ENCODE measurements around the gene CCL11.

CCL11 gene

DNA sequence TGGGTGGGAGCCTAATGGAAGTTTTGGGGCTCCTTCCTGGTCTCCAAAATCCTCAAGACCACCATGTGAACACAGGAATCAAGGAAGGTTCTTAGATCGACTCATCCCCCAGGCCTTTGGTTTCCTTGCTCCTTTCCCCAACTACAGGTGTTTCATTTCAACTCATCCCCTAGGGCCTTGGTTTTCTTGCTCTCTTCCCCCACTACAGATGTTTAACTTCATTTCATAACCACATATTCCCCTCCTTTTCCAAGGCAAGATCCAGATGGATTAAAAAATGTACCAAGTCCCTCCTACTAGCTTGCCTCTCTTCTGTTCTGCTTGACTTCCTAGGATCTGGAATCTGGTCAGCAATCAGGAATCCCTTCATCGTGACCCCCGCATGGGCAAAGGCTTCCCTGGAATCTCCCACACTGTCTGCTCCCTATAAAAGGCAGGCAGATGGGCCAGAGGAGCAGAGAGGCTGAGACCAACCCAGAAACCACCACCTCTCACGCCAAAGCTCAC is at the start of gene CCL11:
CCL11 (plus strand) TSS at position 457 of the 507 bp plus-strand sequence. CDS start 67 bp downstream, outside the sequence.
- H3K4me3 ChIP-seq (ENCODE audit: low read depth, low read length) = no peak within 1 kb of the TSS
- in situ Hi-C loops (cut with HindIII; ENCODE audit: low pct_ligation_motif_present, low sequenced_read_pairs) = no loop called here
- no peaks in the 10 kb centered on the region for H3K36me3 ChIP-seq (replicated peaks)
- DNase-seq = no peak
- H3K27me3 ChIP-seq (replicated peaks) = no peaks in the 10 kb centered on the region
- TF ChIP-seq, protein P1, sequence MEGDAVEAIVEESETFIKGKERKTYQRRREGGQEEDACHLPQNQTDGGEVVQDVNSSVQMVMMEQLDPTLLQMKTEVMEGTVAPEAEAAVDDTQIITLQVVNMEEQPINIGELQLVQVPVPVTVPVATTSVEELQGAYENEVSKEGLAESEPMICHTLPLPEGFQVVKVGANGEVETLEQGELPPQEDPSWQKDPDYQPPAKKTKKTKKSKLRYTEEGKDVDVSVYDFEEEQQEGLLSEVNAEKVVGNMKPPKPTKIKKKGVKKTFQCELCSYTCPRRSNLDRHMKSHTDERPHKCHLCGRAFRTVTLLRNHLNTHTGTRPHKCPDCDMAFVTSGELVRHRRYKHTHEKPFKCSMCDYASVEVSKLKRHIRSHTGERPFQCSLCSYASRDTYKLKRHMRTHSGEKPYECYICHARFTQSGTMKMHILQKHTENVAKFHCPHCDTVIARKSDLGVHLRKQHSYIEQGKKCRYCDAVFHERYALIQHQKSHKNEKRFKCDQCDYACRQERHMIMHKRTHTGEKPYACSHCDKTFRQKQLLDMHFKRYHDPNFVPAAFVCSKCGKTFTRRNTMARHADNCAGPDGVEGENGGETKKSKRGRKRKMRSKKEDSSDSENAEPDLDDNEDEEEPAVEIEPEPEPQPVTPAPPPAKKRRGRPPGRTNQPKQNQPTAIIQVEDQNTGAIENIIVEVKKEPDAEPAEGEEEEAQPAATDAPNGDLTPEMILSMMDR (IDR thresholded peaks at IDR 0.05; ENCODE audit: low read depth, low read length, missing control alignments) = no peak
- H3K27ac ChIP-seq = no peak within 1 kb of the TSS

DNA sequence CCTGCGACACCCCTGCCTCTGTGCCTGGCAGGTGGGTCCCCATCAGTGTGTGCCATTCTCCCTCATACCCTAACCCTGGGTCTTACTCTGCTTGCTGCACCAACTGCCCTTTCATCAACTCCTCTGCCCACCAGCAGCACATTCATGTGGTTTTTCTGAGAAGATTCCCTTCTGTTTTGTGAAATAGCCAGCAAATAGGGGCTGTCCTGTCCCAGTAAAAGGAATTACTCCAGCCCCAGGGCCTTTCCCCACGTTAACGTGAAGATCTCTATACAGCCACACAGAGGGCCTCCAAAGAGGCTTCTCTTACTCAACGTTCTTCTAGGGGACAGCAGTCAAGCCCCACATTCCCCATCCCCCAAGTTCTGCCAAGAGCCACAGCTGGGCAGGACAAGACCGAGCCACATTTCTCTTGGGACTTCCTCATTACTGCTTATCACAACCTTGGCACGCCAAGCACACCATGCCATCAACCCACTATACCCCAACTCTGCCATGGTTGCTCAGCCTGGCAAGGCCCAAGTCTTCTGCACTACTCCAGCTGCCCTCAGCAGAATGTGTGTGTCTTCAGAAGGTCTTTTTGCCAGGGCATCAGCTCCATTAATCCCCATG is 49.2 kb upstream of the CCL11 start:
- Histone ChIP-seq H3K36me3 (replicated peaks) (no peaks in the 10 kb centered on the region), H3K27ac (no peak overlapping the region), H3K27me3 (replicated peaks) (no peaks in the 10 kb centered on the region), H3K4me3 (ENCODE audit: low read depth, low read length) (no peak overlapping the region)
- TF ChIP-seq, protein P1 (IDR thresholded peaks at IDR 0.05; ENCODE audit: low read depth, low read length, missing control alignments) = no peak
- DNase-seq = no peak
- in situ Hi-C loops (cut with HindIII; ENCODE audit: low pct_ligation_motif_present, low sequenced_read_pairs) = no loop called here

DNA sequence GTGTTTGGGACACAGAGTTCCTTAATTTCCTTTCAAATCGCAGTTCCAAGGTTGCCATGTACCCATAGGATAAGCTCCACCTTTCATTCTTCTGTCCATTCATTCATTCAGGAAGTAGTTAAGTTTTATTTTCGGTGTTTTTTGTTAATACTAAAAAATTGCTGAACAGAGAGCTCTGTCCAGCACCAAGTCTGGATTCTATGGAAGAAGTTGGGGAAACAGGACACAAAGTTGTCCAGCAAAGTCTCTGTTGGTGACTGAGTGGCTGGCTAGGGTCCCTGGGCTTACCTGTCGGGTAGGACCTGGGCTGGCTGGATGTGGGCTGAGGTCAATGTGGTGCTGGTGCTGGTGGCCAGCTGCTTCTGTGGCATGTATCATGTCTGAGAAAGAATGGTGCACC is 48.1 kb upstream of the CCL11 start:
- H3K27me3 ChIP-seq (replicated peaks) = no peaks in the 10 kb centered on the region

DNA sequence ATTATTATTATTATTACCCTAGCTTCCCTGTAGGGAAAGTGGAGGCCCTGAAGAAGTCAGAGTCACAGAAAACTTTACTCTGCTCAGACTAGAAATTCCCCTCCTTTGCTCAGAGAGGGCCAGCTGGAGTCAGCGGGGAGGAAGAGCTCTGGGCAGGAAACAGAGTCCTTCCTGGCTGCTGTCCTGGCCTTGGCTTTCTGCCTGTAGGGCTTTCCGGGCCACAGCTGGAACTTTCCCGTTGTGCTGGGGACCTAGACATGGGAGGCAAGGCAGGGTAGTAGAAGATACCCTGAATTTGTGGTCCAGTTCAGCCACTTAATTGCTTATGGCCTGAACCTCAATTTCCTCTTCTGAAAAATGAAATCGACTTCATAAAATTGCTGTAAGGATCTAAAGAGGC is 44.5 kb upstream of the CCL11 start:
- Histone ChIP-seq H3K27me3 (replicated peaks) (no peaks in the 10 kb centered on the region), H3K27ac (no peak overlapping the region), H3K4me3 (ENCODE audit: low read depth, low read length) (no peak overlapping the region), H3K36me3 (replicated peaks) (no peaks in the 10 kb centered on the region)
- in situ Hi-C loops (cut with HindIII; ENCODE audit: low pct_ligation_motif_present, low sequenced_read_pairs) = no loop called here
- TF ChIP-seq, protein P1 (IDR thresholded peaks at IDR 0.05; ENCODE audit: low read depth, low read length, missing control alignments) = no peak
- no peak for DNase-seq

More for the DNA sequence above, 48.1 kb upstream of the CCL11 start:
- no peak for DNase-seq
- in situ Hi-C loops (cut with HindIII; ENCODE audit: low pct_ligation_motif_present, low sequenced_read_pairs) = no loop called here
- H3K27ac ChIP-seq = no peak overlapping the region
- TF ChIP-seq, protein P1 (IDR thresholded peaks at IDR 0.05; ENCODE audit: low read depth, low read length, missing control alignments) = no peak
- no peak overlapping the region for H3K4me3 ChIP-seq (ENCODE audit: low read depth, low read length)
- no peaks in the 10 kb centered on the region for H3K36me3 ChIP-seq (replicated peaks)

DNA sequence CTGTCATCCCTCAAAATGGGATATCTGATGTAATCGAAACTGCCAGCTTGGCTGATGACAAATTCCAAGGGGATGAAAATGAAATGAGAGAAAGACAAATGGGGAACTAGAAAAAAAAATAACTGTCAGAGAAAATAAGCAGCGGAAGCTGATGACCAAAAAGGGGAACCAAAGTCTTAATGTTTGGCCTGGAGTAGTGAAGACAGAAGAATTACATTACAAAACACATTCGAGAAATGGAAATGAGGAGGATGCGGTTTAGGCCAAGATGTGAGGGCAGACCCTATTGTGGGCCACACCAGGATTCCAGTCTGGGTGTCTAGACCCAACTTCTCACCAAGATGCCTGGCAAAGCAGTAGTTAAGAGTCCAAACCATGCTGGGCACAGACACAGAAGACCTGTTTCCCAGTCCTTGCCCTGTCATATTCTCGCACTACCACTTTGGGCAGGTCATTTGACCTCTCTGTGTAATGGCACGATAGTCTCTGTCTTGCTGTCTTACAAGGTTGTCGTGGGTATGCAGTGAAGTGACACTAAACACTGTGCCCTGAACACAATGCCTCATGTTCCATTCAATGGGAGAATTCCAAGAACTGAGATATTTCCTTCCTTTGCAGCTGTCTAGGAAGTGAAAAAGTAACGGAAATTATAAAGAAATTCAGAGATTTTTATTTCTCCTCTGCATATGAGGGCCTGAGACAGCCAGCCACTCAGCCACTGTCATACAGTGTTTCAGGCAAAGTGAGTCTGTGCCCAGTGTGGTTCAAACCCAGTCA is 42.8 kb upstream of the CCL11 start:
- TF ChIP-seq, protein P1 (IDR thresholded peaks at IDR 0.05; ENCODE audit: low read depth, low read length, missing control alignments) = no peak
- in situ Hi-C loops (cut with HindIII; ENCODE audit: low pct_ligation_motif_present, low sequenced_read_pairs) = no loop called here
- H3K27me3 ChIP-seq (replicated peaks) = no peaks in the 10 kb centered on the region

More for the DNA sequence above, 42.8 kb upstream of the CCL11 start:
- DNase-seq = no peak
- Histone ChIP-seq H3K4me3 (ENCODE audit: low read depth, low read length) (no peak overlapping the region), H3K27ac (no peak overlapping the region), H3K36me3 (replicated peaks) (no peaks in the 10 kb centered on the region)
